HG02642 (cell line): ENCODE data around the gene SLC10A3.

Source experiments
- ATAC-seq: cut with Tn5 transposase; IDR thresholded peaks from one replicate; pipeline ENCODE4 v1.9.1; 2021; ENCODE audit warnings: mild to moderate bottlenecking; ENCODE audit not compliant: unreplicated experiment, poor library complexity

The SLC10A3 gene

DNA sequence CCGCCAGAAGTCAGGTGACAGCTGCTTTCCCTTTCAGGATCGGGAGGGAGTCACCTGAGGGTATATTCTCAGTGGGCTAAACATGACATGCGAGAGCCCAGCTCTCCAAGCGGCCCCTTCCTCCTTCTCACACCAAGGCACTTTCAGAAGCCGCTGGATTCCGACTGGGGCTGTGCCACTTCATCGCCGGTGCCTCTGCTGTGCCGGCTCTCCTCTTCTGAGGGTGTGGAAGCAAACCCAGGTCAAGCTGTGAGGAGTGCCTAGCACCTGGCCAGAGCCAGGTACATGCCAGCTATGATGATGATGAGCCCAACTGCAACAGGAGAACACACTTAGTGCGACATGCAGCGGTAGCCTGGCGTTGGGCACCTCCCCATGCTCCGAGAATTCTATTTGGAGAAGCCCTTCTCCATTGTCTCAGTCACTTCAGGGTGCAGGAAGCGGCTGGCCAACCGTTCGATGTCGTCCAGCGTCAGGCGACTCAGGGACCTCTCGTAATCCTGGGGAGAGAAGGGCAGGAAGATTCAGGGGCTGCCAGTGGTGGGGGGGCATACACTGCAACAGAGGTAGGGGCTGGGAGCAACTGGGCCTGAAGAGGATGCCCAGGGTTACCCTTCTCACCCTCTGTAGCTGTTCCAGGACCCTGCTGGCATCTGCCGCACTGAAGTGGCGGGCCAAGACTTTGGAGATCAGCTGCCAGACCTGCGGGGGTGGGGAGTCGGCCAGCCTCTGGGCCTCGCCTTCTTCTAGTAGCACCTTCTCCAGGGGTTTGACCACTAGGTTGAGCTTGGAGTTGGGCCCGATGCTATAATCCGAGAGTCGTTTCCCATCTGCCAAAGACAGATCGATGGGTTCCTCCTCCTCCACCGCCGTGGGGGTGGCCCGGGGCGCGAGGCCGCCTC, 5.0 kb downstream of the SLC10A3 start:
- ATAC-seq, result no peak

DNA sequence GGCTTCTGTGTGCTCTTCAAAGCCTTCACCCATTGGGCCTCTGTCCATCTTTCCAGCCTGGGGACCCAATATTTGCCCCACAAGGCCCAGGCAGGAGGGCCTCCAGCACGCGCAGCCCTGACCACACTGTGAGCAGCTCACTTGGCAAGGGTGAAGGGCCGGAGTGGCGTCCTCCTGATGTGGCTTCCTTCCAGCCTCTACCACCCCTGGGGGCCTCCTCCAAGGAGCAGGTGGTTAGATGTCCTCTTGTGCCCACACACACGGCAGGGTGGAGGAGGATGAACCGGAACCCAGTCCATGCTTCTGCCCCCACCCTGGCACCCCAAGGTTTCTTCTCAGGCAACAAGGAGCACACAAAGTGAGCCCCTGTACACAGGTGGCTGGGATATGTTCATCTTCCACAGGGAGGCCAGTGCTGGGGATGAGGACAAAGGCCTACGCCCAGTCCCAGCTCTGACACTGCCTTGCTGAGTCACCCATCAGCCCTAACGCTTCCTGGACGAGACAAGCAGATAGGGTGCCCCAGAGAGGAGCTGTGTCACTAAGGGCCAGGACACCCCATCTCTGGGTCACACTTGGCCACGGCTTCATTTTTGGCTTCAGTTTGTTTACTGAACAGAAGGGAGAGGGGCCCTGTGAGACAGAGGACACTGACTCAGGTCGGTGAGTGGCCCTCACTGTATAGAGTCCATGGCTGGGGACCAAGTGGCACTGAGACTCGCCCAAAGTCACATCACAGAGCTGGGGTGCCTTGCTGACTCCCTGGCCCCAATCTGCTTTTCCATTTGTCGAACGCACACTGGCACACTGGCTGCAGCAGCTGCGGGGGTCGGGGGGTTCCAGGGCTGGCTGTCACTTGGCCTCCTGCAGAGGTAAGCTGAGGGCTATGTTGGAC, 5.9 kb downstream of the SLC10A3 start:
- ATAC-seq, result no peak

DNA sequence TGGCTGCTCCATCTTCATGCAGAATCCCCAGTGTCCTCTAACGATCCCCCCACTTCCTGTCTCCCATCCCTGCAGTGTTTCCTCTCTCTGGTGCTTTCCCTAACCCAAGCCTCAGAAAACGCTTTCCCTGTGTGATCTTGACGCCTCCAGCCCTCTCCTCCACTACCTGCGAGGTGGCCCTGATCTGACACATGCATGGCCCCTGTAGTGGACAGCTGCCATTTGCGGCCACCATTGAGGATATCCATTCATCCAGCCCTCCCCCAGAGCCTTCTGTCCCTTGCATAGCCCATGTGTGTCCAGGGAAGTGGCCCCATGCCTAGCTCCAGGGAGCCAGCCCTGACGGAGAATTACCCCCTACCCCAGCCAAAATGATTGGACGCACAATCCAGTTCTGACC, 7.1 kb downstream of the SLC10A3 start:
- ATAC-seq, result no peak

DNA sequence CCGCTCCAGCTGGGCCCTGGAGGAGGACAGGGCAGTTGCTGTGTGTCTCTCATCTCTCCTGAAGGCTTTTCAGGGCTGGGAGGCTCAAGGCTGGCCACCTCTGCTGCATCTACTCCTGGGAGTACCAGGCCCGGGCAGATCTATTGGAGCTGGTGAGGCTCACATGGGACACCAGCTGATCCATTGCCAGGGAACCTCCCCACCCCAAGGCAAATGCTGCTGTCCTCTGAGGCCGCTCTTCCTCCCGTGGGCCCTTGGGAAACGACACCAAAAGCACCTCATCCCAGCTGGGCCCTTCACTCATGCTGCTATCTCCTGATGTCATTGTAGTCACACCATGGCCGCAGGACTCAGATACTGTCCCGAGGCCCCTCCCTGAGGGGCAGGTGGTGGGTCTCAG, 7.6 kb downstream of the SLC10A3 start:
- no peak for ATAC-seq

DNA sequence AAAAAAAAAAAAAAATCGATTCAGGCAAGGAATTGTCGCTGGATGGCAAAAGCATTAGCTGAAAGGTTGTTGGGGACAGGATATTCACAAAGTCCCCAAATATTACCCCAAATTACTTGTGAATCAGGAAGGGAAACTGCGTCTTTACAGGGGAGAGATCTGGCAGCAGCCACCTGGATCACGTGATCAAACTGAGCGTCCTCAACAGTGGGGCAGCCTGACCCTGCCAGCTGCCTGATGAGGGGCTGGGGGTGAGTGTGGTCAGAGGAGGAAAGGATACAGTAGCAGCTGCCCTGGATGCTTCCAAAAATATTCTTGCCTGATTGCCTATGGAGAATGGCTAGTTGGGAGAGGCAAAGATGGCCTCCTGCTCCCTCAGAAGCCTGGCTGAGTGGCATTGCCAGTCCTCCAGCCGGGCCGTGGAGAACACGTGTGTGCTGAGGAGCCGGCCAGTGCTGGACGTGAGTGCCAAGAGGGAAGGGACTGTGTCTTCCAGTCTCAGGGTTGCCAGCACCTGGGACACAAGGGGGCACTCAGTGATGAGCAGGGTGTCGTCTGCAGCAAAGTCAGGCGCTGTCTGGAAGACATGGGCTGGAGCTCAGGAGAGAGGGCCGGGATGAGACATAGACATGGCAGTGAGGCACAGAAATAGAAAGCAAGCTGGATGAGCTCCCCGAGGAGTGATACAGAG, 8.4 kb downstream of the SLC10A3 start:
- no peak for ATAC-seq

DNA sequence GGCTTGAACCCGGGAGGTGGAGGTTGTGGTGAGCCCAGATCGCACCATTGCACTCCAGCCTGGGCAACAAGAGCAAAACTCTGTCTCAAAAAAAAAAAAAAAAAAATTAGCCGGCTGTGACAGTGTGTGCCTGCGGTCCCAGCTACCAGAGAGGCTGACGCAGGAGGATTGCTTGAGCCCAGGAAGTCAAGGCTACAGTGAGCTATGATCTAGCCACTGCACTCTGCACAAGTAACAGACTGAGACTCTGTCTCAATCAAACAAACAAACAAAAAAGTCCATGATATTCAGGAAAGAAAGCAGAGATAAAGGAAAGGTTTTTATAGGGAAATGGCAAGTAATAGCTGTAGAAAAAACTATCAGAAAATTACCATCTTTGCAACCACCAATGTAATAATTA, 9.2 kb downstream of the SLC10A3 start:
- ATAC-seq, result no peak

DNA sequence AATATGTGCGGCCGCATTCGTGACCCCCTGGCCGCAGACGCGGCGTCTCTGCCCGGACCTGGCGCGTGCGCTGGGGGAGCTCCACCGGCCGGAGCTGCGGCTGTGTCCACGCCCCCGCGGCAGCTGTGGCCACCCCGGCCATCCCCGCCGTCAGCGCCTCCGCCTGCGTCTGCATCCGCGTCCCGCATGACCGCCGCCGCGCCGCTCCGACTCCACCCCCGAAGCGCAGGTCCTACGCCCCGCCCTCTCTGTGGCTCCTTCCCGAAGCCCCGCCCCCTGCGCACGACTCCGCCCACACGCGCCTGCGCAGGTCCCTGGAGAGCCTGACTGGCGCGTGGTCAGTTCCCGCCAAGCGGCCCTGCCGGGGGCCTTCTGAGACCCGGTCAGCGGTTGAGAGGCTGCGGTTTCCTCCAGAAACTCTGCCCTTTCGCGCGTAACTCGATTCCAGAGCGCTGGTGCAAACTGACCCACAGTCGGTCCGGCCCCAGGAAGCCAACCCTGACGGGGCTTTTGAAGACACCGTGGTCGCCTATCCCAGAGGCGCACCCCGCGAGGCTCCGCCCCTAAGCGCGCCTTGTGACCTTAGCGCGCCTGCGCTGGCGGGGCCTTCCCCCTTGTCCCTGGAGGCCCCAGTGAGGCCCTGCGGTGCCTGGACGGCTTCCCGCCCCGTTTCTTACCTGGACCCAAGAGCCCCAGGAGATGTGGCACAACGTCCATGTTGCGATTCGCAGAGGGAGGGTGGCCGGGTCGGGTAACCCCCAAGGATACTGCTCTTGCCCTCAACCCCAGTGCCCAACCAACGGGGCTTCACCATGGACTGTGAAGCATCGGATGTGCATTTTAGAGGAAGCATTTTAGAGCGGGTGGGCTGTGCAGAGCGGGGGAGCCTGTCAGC, 11.5 kb downstream of the SLC10A3 start, which contains the start of gene LAGE3:
TSS of gene LAGE3 (minus strand) at position 554 of the 895 bp plus-strand sequence. CDS start at position 188, 366 bp downstream.
- ATAC-seq, result peak; percentile 86

DNA sequence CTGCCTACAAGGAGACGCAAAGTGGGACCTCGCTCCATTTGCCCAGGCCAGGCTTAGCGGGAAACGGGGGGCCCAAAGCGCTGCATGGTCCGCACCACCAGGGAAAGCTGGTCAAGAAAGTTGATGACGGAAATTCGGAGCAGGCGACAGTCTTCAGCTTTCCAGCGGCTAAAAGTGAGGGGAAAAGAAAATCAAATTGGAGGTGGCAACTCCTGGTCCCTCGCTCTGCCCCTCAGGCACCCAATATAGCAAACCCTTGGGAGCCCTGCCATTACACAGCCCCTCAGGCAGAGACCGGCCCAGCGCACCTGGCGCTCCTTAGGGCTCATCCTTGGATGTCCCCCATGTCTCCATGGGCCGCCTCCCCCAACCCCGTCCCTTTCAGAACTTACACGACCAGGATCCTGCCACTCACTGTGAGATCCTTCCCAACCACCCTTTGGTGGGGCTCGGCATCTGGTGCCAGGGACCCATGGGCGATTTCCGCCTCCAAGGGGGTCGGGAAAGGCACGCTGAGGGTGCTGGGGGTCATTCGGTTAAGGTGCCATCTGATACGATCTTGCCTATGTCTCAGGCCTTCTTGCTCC, 12.4 kb downstream of the SLC10A3 start:
- ATAC-seq, result no peak

DNA sequence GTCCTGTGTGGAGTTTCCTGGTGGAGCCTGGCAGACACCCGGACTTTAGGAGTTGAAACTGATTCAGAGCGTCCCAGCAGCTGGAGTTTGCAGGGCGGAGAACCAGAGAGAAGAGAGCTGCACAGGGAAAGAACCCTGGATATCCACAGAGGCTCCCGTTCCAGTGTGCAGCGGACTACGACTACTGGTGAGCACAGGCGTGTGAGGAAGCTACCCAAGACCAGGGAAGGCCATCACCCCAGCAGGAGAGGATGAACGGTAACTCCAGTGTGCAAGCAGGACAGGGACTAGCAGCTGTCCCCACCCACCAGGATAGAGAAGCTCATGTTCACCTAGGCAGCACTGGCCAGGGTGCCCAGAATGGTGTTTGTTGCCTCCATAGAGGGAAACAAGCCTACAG, 13.6 kb downstream of the SLC10A3 start:
- no peak for ATAC-seq

DNA sequence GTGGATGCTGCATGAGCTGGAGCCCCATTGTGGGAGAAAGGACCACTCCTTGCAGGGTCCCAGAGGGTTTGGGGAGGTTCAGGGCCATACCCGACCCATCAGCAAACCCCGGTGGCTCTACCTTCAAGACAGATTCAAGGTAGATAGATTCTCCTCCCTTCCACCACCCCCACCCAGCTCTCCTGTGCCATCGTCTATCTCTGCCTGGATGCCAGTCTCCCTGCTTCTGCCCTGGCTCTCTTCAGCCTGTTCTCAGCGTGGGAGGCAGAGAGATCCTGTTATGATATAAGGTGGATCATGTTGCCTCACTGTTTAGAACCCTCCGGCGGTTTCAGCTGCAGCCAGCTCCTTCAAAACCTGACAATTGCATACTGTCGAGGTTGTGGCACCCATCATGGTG, 16.7 kb downstream of the SLC10A3 start:
- ATAC-seq, result no peak

DNA sequence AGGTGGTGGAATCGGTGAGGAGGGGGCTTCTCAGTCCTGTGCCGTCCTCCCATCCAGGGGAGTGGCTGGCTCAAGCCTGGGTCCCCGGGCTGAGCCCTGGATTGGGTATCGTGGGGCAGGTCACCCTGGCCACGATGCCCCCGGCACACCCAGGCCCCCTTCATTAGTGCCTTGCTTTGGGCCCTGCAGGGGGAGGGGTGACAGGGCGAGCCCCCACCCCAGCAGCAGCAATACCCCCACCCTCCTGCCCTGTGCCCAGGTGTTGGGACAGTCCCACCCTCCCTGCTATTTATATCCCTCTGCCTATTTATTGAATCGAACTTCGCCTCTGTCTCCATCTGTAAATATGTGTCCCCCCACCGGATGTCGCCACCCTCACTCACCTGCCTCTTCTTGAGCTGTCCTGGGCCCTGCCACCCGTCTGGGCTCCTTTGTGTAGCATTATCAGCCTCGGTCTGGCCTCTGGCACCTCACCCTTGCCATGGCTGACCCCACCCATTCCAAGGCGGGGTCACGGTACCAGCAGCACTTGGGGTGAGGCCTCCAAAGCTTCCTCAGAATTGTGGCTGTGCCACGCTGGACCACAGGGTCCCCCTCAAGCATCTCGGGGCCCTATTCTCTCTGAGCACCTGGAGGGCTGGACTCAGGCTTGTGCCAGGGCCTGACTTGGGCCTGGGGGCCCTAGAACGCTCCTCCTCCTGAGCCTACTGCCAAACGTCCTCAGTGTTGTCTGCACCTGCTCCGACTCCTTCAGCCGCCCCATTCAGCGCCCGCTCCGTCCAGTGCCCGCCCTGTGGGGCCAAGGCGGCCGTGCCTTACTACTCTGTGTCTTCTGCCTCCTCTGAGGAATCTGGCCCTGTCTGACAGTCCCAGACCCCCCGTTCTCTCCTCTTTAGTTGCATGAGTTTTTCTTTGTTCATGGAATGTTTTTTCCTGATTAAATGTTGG, 17.5 kb downstream of the SLC10A3 start:
- no peak for ATAC-seq

DNA sequence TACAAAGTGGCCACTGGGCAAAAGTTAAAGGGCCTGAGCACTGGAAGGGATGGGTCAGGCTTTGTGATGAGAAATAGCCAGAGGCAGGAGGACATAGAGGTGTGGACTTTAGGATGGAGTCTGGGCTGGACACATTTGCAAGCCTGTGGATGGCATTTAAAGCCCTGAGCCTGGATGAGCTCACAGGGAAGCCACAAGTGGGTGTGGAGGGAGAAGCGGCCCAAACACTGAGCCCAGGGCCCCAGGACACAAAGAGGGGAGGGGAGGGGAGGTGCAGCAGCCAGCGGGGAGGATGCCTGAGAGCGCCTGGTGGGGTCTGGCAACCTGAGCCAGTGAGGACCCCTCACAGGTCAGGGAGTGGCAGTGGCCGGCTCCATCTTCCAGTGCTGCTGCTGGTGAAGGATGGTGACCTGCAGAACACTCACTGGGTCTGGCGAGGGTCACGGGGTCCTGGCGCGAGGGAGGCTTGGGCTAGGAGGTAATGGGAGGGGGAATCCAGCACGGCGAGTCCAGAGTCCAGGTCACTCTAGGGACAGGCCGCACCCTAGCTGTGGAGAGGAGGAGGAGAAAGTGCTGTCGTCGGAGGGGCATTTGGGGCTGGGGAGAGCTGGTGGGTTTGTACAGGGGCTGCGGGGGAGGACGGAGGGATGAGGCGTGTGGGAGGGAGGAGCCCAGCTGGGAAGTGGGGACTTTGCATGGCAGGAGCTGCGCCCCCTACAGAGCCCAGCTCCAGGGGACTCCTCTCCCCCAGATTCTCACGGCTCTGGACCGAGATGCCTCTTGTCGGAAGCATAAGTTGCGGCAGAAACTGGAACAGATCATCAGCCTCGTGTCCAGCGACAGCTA, 18.4 kb downstream of the SLC10A3 start:
- ATAC-seq, result no peak

DNA sequence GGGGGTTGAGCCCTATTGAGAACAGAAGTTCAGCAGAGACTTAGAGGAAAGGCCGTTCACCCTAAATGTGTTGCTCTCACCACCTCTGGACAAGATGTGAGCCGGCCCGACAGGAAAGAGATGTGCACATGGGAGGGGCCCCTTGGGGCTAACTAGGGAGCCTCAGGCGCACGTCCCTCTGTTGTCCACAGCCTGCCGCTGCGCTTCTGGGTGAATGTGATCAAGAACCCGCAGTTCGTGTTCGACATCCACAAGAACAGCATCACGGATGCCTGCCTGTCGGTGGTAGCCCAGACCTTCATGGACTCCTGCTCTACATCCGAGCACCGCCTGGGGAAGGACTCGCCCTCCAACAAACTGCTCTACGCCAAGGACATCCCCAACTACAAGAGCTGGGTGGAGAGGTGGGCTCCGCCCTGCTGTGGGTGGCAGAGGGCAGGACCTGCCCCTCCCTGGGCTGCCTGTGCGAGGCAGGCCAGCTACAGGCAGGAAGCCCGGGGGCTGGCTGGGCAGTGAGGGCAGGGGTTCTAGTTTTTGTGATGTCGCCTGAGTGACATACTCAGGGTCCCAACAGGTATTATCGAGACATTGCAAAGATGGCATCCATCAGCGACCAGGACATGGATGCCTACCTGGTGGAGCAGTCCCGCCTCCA, 19.4 kb downstream of the SLC10A3 start:
- ATAC-seq, result no peak

DNA sequence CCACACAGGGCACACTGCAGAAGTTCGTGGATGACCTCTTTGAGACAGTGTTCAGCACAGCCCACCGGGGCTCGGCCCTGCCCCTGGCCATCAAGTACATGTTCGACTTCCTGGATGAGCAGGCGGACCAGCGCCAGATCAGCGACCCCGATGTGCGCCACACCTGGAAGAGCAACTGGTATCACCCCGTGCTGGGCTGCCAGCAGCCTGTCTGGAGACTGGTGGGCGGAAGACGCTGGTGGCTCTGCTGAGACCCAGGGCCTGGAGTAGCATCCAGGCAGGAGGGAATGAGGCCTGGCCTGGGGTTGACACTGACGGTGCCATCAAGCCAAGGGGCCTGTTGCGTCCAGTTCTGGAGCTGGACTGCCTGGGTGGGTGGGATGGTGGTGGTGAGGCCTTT, 20.0 kb downstream of the SLC10A3 start:
- ATAC-seq, result no peak

DNA sequence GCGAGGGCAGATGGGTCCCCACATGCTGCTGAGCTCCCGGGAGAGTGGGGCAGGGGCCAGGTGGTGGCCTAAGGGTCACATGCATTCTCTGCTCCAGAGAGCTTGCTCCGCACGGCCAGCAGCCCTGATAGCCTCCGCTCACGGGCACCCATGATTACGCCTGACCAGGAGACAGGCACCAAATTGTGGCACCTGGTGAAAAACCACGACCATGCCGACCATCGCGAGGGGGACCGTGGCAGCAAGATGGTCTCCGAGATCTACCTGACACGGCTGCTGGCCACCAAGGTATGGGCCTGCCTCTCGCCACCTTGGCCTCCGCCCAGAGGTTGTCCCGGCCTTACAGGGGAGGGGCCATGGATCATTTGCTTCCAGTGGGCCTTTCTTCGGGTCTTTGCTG, 20.5 kb downstream of the SLC10A3 start:
- ATAC-seq, result no peak

DNA sequence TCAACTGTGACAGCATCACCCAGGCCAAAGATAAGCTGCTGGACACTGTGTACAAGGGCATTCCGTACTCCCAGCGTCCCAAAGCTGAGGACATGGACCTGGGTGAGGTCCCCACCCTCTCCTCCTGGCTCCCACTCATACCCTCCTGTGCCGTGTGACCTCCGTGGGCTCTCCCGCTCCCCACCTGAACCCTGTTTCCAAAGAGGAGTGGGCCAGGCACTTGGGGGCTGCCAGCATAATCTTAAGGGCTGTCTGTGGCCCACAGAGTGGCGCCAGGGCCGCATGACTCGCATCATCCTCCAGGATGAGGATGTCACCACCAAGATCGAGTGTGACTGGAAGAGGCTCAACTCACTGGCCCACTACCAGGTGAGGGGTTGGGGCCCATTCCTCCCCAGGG, 21.3 kb downstream of the SLC10A3 start:
- no peak for ATAC-seq

DNA sequence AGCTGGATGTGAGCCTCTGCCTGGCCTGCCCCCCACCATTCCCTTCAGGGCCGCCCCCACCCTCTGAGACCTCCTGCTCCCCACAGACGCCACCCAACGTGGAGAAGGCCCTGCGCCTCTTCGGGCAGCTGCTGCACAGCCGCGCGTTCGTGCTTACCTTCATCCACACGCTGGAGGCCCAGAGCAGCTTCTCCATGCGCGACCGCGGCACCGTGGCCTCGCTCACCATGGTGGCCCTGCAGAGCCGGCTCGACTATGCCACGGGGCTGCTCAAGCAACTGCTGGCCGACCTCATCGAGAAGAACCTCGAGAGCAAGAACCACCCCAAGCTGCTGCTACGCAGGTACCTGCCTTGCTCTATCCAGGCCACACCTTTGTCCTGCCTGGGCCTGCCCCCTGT, 22.2 kb downstream of the SLC10A3 start:
- no peak for ATAC-seq
